GM20000 (cell line): Measurements from ENCODE around the gene UBN1.

Experiments
- DNase-seq: peaks from one replicate; pipeline ENCODE4 v3.0.0; 2012; ENCODE audit warnings: low spot score
- TF ChIP-seq, protein P1 (sequence below): IDR thresholded peaks from 2 replicates; pipeline ENCODE4 v1.5.1; 2012; ENCODE audit warnings: mild to moderate bottlenecking, control low read depth; ENCODE audit errors: extremely low read depth, missing control alignments

Gene UBN1

DNA sequence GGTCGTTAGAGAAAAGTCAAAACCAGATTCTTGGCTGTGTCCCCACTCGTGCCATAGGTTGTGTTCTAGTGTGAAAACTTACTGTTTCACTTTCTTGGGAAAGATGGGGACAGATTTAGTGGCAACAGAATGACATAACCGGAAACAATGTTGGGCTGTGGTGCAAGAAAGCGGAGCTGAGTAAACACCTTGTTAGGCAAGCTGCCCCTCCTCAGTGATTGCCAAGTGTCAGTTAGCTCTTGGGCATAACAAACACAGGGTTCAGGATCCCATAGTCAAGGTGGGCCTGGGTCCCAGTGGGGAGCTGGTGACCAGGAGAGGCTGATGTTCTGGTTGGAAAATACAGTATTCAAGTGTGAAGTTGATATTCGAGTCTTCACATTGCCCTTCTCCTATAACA, 15.4 kb downstream of the UBN1 start:
- no peak for DNase-seq

DNA sequence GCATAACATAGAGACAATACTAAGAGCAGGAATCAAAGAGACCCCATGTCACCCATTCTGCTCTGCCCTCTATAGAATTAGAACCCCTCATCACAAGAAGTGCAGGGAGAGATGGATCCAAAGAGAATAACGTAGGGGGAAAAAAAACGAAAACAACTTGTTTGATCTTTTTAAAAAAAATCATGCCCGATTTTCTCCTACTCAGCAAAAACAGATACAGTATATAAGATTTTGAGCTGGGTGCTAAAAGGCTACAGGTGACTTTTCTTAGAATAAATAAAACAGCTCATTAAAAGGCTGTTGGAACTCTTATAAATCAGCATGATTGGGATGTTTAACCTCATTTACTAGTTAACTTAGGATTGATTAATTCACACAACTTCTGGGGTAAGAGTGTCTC, 17.4 kb downstream of the UBN1 start:
- no peak for DNase-seq

More for the DNA sequence above, 15.4 kb downstream of the UBN1 start:
- TF ChIP-seq, protein P1, sequence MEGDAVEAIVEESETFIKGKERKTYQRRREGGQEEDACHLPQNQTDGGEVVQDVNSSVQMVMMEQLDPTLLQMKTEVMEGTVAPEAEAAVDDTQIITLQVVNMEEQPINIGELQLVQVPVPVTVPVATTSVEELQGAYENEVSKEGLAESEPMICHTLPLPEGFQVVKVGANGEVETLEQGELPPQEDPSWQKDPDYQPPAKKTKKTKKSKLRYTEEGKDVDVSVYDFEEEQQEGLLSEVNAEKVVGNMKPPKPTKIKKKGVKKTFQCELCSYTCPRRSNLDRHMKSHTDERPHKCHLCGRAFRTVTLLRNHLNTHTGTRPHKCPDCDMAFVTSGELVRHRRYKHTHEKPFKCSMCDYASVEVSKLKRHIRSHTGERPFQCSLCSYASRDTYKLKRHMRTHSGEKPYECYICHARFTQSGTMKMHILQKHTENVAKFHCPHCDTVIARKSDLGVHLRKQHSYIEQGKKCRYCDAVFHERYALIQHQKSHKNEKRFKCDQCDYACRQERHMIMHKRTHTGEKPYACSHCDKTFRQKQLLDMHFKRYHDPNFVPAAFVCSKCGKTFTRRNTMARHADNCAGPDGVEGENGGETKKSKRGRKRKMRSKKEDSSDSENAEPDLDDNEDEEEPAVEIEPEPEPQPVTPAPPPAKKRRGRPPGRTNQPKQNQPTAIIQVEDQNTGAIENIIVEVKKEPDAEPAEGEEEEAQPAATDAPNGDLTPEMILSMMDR, result no peak

DNA sequence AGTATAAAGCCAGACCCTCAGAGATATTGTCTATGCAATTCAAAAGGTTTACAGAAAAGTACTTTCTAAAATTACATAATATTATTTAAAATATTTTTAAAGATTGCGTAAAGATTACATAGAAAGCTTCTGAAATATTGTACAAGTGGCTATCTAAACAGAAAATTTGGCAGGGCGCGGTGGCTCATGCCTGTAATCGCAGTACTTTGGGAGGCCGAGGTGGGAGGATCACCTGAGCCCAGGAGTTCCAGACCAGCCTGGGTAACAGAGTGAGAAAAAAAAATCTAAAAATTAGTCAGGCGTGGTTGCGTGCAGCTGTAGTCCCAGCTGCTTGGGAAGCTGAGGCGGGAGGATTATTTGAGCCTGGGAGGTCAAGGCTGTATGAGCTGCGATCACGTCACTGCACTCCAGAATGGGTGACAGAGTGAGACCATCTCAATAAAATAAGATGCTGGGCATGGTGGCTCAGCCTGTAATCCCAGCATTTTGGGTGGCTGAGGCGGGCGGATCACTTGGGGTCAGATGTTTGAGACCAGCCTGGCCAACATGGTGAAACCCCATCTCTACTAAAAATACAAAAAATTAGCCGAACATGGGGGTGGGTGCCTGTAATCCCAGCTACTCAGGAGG, 18.1 kb downstream of the UBN1 start:
- DNase-seq, result no peak
- TF ChIP-seq, protein P1, result no peak

More for the DNA sequence above, 17.4 kb downstream of the UBN1 start:
- TF ChIP-seq, protein P1, result no peak

DNA sequence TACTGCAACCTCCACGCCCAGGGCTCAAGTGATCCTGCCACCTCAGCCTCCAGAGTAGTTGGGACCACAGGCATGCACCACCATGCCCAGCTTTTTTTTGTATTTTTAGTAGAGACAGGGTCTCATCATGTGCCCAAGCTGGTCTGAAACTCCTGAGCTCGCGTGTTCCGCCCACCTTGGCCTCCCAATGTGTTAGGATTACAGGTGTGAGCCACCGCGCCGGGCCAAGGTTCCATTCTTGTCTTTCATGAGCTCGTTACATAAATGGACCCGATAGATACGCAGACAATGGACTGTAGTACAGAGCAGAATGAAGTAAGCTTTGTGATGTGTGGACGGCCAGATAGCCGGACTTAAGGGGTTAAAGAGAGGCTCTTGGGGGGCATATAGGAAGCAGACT, 19.3 kb downstream of the UBN1 start:
- TF ChIP-seq, protein P1, result no peak
- no peak for DNase-seq

DNA sequence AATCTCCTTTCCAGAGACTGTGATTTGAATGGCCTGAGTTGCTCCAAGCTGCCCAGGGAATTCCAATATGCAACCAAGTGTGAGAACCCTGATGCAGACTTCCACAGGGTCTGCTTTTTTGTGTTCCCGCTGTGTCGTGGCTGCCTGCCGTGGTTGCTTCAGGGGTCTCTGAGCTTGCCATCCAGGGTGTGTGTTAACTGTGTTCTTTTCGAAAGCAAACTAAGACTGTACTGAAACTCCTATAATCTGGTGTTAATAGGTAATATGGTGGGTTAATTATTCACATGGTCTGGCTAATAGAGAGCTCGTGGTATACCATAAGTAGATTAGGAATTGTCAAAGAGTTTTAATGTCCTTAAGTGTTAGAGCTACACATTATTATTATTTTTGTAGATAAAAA, 20.7 kb downstream of the UBN1 start:
- DNase-seq, result no peak
- TF ChIP-seq, protein P1, result no peak

DNA sequence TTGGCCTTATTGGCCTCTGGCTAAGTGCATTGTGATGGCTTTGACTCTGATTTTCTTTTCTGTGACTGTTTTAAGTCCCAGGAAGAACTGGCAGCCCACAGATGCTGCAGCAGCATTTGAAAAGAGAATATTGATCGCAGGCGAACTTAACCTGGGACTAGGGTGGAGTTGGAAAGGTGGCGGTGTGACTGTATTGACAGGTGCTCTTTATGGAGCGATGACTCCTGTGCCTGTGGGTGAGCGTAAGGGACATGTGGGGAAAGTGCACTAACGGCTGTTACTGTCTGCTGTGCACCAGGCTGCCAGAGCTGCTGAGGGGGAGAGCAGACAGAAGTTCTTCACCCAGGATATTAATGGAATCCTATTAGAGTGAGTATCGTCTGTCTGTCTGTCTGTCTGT, 21.3 kb downstream of the UBN1 start:
- TF ChIP-seq, protein P1, result no peak

DNA sequence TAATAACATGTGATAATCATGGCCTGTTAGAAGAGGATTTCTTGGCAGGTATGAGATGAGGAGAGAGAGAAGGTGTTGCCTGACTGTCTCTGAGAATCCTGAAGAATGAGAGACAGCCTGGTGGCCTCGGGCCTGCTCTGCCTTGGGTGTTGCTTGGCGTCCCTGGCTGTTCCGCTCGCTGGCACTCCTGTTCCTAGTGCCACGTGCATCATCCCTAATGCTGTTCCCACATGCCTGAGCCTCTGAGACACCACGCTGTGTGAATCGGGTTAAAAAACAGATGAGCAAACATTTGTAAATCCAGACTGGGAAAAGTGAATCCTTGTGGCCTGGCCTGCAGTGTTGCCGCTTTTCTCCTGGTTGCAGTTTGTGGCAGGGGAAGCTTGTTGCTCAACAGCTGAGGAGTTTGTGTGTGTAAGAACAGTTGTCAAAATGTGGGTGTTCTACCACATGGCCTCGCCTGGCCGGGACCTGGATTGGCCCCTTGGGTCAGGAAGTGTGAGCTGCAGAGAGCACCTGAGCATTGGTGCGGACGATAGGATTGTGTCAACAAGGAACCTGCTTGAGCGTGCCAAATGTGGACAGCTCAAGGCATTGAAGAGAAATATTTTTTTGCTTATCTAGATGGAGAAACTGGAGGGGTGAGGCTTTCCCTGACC, 22.0 kb downstream of the UBN1 start:
- TF ChIP-seq, protein P1, result no peak
- no peak for DNase-seq

More for the DNA sequence above, 21.3 kb downstream of the UBN1 start:
- no peak for DNase-seq
